A549 (cell line): ENCODE data around the gene FASTK.

Source experiments
- ESRRA ChIP-seq: fragments of 150-350 bp; IDR thresholded peaks from 2 replicates; pipeline ENCODE4 v1.6.1; 2014; ENCODE audit warnings: mild to moderate bottlenecking, low read length, borderline replicate concordance
- HOXB13 ChIP-seq: fragments of 250-450 bp; sonication (Bioruptor Pico); IDR thresholded peaks from 2 replicates; pipeline ENCODE4 v1.5.0; 2020; ENCODE audit warnings: low read depth, mild to moderate bottlenecking, moderate library complexity
- JUNB ChIP-seq: fragments of >200 bp; sonication (Bioruptor Twin); formaldehyde crosslinking; IDR thresholded peaks from 2 replicates; pipeline ENCODE4 v1.6.1; 2016
- KDM5A ChIP-seq: fragments of 200-600 bp; sonication (generic); IDR thresholded peaks from 2 replicates; pipeline ENCODE4 v1.6.1; 2016; ENCODE audit warnings: antibody characterized with exemption, mild to moderate bottlenecking
- MAZ ChIP-seq: fragments of 150-350 bp; IDR thresholded peaks from 2 replicates; pipeline ENCODE4 v1.6.1; 2014; ENCODE audit warnings: antibody characterized with exemption, low read depth, low read length, borderline replicate concordance
- POLR2A ChIP-seq: IDR thresholded peaks from 2 replicates; pipeline ENCODE4 v1.6.1; 2012; ENCODE audit warnings: mild to moderate bottlenecking, low read length
- TF ChIP-seq, protein P1 (sequence below): IDR thresholded peaks from 2 replicates; pipeline ENCODE4 v1.6.1; 2012
- TF ChIP-seq, protein P2 (sequence below): fragments of >200 bp; sonication (Bioruptor Twin); formaldehyde crosslinking; IDR thresholded peaks from 3 replicates; pipeline ENCODE4 v1.5.1; 2016

DNA sequence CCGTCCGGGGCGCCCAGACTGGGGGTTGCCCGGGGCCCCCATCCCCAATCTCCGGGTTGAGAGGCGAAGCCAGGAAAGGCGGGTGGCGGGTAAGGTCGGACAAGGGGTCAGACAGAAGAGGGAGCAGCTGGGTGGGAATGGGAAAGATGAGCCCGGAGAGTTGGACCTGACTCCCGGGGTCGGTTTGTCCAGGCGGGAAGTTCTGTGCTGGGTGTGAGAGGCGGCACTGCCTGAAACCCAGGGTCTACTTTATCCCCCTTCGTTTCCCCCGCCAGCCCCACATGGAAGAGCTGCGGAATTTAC lies 20.5 kb downstream of the FASTK start:
- no peak for TF ChIP-seq MAZ
- TF ChIP-seq, protein P1, sequence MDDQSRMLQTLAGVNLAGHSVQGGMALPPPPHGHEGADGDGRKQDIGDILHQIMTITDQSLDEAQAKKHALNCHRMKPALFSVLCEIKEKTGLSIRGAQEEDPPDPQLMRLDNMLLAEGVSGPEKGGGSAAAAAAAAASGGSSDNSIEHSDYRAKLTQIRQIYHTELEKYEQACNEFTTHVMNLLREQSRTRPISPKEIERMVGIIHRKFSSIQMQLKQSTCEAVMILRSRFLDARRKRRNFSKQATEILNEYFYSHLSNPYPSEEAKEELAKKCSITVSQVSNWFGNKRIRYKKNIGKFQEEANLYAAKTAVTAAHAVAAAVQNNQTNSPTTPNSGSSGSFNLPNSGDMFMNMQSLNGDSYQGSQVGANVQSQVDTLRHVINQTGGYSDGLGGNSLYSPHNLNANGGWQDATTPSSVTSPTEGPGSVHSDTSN, result no peak
- TF ChIP-seq POLR2A, result no peak
- no peak for TF ChIP-seq ESRRA
- TF ChIP-seq JUNB, result no peak
- TF ChIP-seq, protein P2, sequence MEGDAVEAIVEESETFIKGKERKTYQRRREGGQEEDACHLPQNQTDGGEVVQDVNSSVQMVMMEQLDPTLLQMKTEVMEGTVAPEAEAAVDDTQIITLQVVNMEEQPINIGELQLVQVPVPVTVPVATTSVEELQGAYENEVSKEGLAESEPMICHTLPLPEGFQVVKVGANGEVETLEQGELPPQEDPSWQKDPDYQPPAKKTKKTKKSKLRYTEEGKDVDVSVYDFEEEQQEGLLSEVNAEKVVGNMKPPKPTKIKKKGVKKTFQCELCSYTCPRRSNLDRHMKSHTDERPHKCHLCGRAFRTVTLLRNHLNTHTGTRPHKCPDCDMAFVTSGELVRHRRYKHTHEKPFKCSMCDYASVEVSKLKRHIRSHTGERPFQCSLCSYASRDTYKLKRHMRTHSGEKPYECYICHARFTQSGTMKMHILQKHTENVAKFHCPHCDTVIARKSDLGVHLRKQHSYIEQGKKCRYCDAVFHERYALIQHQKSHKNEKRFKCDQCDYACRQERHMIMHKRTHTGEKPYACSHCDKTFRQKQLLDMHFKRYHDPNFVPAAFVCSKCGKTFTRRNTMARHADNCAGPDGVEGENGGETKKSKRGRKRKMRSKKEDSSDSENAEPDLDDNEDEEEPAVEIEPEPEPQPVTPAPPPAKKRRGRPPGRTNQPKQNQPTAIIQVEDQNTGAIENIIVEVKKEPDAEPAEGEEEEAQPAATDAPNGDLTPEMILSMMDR, result no peak
- TF ChIP-seq HOXB13 (CRISPR knock-in tag), result no peak
- TF ChIP-seq KDM5A, result no peak
